ENCODE measurements around the gene PJA2.

DNA sequence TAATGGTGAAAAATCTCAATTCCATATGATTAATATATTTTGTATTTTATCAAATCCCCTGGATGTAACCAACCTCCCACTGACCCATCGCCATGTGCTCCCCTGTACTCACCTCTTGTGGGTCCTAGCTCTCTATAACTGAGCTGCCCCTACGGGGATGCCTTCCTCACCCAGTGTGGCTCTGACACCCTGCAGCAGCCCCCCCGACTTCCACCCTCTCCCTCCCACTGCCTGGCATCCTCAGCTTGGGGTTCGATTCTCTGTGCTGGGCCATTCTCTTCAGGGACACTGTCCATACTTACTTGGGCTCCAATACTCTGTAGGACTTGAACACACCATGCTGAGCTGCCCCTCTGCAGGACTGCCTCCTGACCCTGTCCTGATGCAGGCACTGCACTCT is 87.1 kb downstream of the PJA2 start:
- TF ChIP-seq EZH2 (IDR thresholded peaks at IDR 0.05; ENCODE audit: borderline replicate concordance), result no peak
- TF ChIP-seq CTCF (IDR thresholded peaks at IDR 0.05; ENCODE audit: poor library complexity), result no peak
- no peak for TF ChIP-seq EZH2phosphoT487 (IDR thresholded peaks at IDR 0.05; ENCODE audit: low read depth, severe bottlenecking, unreplicated experiment)

Measured in hepatocyte (in vitro differentiated cells).